Measurements from ENCODE around the gene MEGF8. TPM values are rescaled to one million over a fixed set of nuclear protein-coding genes. Genes with fewer than 3 reads are reported as not detected.

The MEGF8 gene, protein sequence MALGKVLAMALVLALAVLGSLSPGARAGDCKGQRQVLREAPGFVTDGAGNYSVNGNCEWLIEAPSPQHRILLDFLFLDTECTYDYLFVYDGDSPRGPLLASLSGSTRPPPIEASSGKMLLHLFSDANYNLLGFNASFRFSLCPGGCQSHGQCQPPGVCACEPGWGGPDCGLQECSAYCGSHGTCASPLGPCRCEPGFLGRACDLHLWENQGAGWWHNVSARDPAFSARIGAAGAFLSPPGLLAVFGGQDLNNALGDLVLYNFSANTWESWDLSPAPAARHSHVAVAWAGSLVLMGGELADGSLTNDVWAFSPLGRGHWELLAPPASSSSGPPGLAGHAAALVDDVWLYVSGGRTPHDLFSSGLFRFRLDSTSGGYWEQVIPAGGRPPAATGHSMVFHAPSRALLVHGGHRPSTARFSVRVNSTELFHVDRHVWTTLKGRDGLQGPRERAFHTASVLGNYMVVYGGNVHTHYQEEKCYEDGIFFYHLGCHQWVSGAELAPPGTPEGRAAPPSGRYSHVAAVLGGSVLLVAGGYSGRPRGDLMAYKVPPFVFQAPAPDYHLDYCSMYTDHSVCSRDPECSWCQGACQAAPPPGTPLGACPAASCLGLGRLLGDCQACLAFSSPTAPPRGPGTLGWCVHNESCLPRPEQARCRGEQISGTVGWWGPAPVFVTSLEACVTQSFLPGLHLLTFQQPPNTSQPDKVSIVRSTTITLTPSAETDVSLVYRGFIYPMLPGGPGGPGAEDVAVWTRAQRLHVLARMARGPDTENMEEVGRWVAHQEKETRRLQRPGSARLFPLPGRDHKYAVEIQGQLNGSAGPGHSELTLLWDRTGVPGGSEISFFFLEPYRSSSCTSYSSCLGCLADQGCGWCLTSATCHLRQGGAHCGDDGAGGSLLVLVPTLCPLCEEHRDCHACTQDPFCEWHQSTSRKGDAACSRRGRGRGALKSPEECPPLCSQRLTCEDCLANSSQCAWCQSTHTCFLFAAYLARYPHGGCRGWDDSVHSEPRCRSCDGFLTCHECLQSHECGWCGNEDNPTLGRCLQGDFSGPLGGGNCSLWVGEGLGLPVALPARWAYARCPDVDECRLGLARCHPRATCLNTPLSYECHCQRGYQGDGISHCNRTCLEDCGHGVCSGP (N-terminal part only)
- 8.8 and 8.9 TPM in 2 replicates for total RNA-seq (2014; rRNA removed; shearing (Covaris generic))
- 19.2 and 22.6 TPM in 2 replicates for polyA plus RNA-seq (2015; cell fraction: cytosol; rRNA removed)
- 13.0 and 22.7 TPM in 2 replicates for polyA plus RNA-seq (2015; cell fraction: nucleus; rRNA removed)

DNA sequence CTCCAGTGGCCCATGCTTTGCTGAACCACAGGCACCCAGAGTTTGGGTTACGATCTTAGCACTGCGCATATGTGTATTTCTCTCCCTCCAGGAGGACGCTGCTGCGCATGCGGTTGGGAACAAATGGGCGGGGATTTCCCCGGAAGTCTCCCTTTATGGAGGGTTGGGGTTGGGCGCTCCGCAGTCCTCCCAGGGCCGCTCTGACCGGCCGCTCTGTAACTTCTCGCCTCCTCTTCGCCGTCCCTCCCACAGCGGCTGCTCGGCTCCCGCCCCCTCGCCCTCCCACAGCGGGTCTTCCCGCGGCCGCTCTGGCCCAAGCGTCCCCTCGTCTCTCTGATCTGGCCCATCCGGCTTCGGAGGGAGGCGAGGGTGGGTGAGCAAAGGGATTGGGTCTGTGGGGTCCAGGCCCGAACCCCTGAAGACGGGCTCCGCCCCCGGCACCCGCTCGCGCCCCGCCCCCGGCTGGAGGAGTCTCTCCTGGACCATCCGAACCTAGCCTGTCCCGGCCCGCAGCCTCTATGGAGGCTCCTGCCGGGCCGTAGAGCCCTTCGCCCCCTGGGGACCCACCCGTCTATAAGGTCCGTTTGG, at the start of gene MEGF8:
Gene MEGF8 (plus strand): TSS at position 328 of the 588 bp plus-strand sequence. CDS start 609 bp downstream, outside the sequence.
- peak; percentile 98 for DNase-seq (ENCODE audit: low read depth, low spot score)
- in situ Hi-C loops (cut with HindIII; ENCODE audit: low pct_unique_long_range_greater_than_20kb, low sequenced_read_pairs), result no loop called here

DNA sequence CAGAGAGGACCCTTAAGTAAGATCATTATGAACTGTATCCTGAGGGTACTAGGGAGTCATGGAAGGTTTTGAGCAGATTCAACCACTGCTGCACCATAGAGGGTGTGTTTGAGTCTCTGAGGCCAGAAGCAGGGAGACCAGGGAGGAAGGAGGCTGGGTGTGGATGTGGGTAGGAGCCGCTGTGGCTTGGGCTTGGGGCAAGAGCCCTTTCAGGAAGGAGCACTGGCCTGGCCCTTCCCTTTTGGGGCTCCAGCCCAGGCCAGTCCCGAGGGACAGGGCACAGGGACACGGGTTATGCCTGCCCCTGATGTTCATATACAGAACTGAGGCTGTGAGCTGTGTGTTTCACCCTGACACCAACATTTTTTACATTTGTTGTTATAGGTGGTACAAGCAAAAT, 49.2 kb upstream of the MEGF8 start:
- no peak for DNase-seq (ENCODE audit: low read depth, low spot score)
- in situ Hi-C loops (cut with HindIII; ENCODE audit: low pct_unique_long_range_greater_than_20kb, low sequenced_read_pairs), result no loop called here

- DNase-seq (ENCODE audit: low read depth, low spot score), result no peak
- in situ Hi-C loops (cut with HindIII; ENCODE audit: low pct_unique_long_range_greater_than_20kb, low sequenced_read_pairs), result no loop called here
These were observed 48.6 kb upstream of the MEGF8 start for GRCh38 chr19:42276821-42277220.

DNA sequence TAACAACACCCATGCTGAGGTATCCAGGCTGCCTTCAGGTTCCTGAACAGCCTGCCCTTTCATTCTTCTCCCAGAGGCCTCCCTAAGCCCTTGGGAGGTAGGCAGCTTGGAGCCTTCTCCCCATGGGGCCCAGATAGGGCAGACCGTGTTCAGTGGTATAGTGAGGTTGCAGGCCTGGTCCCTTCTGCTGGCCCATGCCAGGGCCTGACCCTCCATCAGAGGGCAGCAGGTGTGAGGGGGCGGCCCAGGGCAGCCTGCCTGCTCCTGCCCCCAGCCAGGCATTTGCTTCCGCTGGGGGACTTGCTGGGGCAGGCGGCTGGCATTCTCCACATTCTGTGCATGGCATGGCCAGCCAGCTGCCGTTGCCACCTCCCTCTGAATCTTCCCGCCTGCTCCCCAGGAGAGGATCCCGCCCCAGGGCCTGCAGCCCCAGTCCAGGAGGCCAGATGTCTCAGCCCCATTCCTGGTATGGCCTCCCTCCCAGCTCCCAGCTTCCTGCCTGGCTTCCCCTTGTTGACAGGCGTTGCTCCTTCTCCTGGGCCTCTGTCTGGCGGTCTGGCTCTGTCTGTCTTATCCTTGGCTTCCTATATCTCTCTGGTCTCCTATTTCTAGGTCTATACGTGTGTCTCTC, 47.5 kb upstream of the MEGF8 start:
- no peak for DNase-seq (ENCODE audit: low read depth, low spot score)
- in situ Hi-C loops (cut with HindIII; ENCODE audit: low pct_unique_long_range_greater_than_20kb, low sequenced_read_pairs), result no loop called here

GRCh38 chr19:42278452-42279154, 46.8 kb upstream of the MEGF8 start:
- in situ Hi-C loops (cut with HindIII; ENCODE audit: low pct_unique_long_range_greater_than_20kb, low sequenced_read_pairs), result no loop called here
- DNase-seq (ENCODE audit: low read depth, low spot score), result no peak

- DNase-seq (ENCODE audit: low read depth, low spot score), result no peak
- in situ Hi-C loops (cut with HindIII; ENCODE audit: low pct_unique_long_range_greater_than_20kb, low sequenced_read_pairs), result no loop called here
These were observed 46.1 kb upstream of the MEGF8 start for GRCh38 chr19:42279155-42279901.

DNA sequence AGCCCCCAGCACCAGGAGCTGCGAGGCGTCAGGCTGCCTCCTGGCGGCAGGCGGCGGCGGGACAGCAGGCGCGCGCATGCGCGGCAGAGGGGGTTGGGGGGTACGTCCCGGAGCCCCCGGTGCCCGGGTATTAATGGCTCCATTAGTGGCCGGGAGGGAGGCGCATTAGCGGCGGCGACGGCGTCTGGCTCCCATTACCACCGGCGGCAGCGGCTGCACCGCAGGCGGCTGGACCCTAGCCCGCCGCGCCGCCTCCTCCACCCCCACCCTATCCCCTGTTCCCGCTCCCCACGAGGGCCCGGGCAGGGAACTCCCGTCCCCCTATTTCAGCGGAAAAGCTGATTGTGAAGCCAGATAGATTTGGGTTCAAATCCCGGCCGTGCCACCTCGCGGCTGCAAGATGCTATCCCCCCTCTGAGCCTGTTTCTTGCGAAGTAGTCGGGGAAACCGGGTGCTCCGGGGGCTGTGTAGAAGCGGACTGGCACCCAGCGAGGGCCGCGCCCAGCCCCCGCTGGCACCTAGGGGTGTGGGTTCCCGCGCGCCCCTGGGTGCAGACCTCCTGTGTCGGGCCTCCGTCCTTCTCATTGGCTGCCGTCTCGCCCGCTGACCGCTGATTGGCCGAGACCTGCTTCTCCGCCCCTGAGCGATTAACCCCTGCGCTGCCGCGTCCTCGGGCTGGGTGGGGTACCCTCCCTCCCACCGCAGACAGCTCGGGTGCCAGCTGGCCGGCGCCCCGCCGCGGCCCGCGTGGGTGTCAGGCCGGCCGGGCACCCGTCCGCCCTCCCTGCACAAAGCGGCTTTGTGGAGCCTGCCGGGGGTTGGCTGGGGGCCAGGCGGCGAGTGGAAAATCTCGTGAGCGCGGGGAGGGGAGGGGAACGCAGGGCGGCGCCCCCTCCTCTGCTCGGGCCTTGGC, 45.3 kb upstream of the MEGF8 start:
- peak; percentile 86 for DNase-seq (ENCODE audit: low read depth, low spot score)
- in situ Hi-C loops (cut with HindIII; ENCODE audit: low pct_unique_long_range_greater_than_20kb, low sequenced_read_pairs), result no loop called here

DNA sequence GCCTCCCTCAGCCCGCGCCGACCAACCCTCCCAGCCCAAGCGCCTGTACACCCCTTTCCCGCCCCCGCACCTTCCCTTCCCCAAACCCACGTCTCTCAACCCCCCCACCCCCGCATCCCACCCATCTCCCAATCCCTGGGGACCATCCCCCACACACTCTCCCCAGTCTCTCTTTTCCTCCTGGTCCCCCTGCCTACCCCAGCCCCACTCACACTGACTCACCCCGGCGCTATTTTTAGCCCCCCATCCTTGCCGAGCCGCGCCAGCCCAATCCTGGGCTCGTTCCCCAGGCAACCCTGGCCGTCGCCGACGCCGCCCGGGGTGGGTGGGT, 44.7 kb upstream of the MEGF8 start:
- in situ Hi-C loops (cut with HindIII; ENCODE audit: low pct_unique_long_range_greater_than_20kb, low sequenced_read_pairs), result no loop called here
- DNase-seq (ENCODE audit: low read depth, low spot score), result no peak

- DNase-seq (ENCODE audit: low read depth, low spot score), result no peak
- in situ Hi-C loops (cut with HindIII; ENCODE audit: low pct_unique_long_range_greater_than_20kb, low sequenced_read_pairs), result no loop called here
These were observed 44.1 kb upstream of the MEGF8 start for GRCh38 chr19:42281146-42281826.

- DNase-seq (ENCODE audit: low read depth, low spot score), result no peak
- in situ Hi-C loops (cut with HindIII; ENCODE audit: low pct_unique_long_range_greater_than_20kb, low sequenced_read_pairs), result no loop called here
These were observed 43.3 kb upstream of the MEGF8 start for GRCh38 chr19:42281827-42282762.

DNA sequence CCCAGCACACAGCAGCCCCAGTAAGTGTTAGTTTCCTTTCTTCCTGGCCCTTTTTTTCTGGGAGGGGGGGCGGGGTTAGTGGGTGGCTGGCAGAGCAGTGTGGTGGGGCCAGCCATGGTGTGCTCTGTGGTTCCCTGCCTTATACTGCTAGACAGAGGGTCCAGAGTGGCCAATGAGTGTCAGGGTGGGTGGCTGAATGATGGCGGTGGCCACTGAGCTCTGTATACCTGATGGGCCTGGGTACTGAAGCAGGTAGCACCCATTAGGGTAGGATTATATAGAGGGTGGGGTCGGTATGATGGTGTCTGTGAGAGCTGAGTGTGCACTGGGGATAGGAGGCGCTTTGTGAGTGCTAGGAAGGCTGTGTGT, 42.6 kb upstream of the MEGF8 start:
- in situ Hi-C loops (cut with HindIII; ENCODE audit: low pct_unique_long_range_greater_than_20kb, low sequenced_read_pairs), result no loop called here

DNA sequence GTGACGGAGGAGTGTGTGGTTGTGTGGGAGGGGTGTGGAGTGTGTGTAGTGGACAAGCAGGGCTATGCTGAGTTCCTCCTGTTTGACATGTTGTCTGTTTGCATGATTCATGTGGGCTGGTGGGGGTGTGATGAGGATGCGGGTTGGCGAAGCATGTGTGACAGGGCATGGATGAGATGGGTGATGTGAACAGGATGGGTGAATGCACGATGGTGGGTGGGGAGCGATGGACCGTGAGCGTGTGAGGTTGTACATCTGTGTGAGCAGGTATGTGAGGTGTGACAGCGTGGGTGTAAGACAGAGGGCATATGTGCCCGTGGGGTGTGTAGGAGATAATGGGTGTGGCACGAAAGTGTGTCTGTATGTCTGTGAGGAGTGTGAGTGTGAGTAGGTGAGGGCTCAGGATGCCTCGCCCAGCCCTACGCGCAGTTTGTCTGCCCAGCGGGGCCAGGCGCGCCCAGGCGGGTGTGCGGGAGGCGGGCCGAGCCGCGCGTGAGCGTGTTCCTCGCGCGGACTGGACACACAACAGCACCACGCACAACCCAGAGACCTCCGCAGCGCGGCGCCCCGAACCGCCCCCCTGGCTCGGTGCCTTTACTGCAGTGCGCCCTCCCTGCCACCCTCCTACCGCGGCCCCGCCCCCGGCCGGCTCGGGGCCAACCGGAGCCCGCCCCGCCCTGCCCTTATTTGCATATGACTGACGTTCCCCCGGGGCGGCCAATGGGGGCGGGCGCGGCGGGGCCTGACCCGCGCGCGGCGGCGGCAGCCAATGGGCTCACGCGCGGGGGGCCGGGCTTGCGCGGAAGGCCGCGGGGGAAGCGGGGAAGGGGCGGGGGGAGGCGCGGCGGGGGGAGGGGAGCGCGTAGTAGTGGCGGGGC, 42.0 kb upstream of the MEGF8 start:
- peak; percentile 87 for DNase-seq (ENCODE audit: low read depth, low spot score)
- in situ Hi-C loops (cut with HindIII; ENCODE audit: low pct_unique_long_range_greater_than_20kb, low sequenced_read_pairs), result no loop called here

More for the DNA sequence above, 42.6 kb upstream of the MEGF8 start:
- no peak for DNase-seq (ENCODE audit: low read depth, low spot score)

- DNase-seq (ENCODE audit: low read depth, low spot score), result peak; percentile 73
- in situ Hi-C loops (cut with HindIII; ENCODE audit: low pct_unique_long_range_greater_than_20kb, low sequenced_read_pairs), result no loop called here
These were observed 41.4 kb upstream of the MEGF8 start for GRCh38 chr19:42284066-42284501.

All from SK-MEL-5 (cell line).